ENCODE measurements around the gene EIF2B4.
"Not testable (repeated sequence)": the region's sequence is repeated elsewhere in the genome, so short reads cannot be mapped to it uniquely, and the experiment has no call there.

EIF2B4 gene

DNA sequence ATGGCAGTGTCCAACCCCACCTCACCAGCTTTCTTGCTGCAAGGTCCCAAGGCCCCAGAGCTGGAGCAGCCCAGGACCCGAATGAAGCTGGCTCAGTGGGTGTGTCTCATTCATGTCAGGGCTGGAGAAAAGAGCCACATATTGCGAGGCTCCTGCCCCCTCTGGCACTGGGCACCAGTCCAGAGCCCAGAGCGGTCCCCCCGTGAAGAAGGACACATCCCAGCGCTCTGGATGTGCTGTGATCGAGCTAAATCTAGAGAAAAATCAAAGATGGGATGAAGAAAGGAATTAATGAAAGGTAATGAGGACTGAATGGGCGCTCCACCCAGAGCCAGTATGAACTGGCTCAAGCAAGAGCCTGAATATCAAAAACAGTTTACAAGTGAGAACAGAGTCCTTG, 34.0 kb downstream of the EIF2B4 start:
- no peak for DNase-seq (ENCODE audit: low spot score)

DNA sequence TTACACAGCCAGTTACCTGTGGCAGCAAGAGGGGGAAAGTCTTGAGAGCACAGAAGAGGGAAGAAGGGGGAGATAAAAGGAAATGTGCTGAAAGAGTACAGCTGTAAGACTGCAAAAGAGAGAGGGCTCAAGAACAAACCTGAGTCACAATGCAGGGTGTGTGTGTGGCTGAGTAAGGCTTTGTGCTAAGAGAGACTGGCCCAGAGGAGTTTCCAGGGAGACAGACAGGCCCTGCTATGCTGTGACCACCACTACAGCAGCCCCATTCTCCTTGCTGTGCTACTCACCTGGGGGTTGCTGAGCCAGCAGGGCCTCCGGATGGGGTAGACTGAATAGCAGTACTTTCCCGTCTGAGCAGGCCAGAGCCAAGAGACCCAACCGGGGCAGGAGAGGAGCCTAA, 34.8 kb downstream of the EIF2B4 start:
- DNase-seq (ENCODE audit: low spot score), result no peak

DNA sequence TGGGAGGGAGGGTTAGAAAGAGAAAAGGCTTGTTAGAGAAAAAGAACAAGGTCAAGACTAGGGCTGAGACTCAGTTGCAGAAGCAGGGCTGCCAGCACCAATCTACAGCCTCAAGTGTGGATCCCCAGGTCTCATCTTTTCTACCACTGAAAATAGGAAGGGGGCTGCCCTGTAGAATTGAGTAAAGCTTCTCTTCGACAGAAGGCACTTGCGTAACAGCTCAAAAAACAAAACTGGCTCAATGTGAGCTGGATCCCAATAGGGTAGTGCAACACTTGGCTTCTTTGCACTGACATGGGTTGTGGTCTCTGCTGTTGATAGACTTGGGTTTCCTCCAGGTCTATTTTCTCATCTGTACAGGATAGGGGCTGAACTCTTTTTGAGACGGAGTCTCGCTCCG, 45.4 kb downstream of the EIF2B4 start:
- DNase-seq (ENCODE audit: low spot score), result no peak

DNA sequence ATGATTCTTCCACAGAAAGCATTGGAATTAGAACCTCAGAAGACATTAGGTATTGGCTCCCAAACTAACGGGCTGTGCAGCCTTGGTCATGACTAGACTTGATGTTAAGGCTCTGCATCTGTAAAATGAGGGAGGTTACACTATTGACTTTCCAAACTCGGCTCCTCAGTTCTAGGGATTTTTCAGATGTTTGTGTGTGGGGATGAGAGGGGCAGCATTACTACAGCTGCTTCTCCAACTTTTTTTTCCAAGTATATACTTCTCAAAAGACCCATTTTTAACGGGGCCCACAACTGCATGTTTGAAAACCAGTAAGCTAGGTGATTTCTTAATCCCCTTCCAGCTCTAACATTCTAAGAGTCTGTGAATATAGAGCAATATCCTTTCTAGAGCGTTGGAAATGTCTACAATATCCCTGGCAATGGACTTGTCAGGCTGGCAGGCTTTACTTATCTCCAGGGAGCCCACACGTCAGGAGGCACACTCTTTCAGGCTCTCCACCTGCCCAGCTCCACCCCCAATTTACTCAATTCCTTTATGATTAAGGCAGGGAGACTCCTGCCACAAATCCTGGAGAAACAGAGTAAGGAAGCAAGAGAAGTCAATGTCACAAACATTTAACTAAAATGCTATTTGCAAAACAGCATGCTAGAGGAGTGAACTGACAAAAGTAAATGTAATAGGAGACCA, 46.4 kb downstream of the EIF2B4 start:
- DNase-seq (ENCODE audit: low spot score), result peak; percentile 11

DNA sequence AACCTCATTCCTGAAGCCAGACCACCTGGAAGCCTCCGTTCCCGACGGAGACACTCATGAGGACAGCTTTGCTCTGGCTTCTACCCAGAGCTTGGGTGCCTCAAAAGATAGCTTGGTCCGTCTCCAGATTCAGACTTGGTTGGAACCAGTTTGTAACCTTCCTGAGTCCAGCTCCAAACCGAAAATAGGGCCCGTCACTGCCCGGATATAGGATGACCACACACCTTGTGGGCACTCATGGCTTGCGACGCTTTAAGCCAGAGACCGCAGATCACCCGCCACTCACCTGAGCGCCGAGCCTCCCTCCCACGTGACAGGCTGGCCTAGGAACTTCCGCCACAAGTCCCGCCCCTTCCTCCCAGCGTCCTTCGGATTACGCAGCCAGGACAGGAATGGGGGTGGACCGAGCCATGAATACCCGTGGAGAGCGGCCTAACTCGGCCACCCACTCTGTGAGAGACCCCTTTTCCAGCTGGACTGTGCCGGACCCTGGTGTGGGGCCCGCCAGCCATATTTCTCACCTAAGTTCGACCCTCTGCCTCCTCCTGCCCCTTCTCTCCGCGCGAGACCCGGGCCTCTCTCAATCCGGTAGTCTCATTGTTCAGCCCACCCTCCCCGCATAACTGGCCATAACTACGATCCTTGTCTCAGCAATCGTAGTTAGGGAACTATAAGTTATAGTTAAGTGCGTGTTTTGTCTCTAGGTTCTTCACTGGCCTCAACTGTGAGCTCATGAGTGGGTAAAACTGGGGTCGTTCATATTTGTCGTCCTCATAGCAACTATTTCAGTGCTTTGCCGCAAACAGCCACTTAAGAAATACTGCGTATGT, 47.2 kb downstream of the EIF2B4 start, which contains the start of gene MPV17:
MPV17 (minus strand) TSS at position 332 of the 830 bp plus-strand sequence. CDS start 580 bp downstream, outside the sequence.
- peak; percentile 92 for DNase-seq (ENCODE audit: low spot score)

DNA sequence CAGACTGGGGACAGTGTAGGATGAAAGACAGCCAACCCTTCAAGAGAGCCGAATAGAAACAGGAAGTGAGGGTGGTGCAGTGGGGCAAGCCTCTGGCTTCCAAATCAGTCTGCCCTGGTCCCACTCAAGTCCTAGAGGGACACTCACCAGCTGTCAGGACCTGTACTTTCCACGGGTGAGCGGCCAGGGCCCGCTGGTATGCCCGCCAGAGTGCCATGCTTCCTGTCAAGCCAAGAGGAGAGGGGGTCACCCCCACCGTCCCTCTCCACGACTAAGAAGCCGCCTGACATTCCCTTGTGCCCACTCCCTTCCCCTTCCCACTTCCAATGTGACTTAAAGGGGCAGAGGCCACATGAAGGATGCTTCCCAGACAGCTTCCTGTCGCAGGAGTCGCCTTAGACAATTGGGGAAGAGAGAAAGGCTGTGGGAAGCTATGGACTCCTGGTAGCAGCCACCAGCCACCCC, 47.8 kb downstream of the EIF2B4 start:
- DNase-seq (ENCODE audit: low spot score), result no peak

DNA sequence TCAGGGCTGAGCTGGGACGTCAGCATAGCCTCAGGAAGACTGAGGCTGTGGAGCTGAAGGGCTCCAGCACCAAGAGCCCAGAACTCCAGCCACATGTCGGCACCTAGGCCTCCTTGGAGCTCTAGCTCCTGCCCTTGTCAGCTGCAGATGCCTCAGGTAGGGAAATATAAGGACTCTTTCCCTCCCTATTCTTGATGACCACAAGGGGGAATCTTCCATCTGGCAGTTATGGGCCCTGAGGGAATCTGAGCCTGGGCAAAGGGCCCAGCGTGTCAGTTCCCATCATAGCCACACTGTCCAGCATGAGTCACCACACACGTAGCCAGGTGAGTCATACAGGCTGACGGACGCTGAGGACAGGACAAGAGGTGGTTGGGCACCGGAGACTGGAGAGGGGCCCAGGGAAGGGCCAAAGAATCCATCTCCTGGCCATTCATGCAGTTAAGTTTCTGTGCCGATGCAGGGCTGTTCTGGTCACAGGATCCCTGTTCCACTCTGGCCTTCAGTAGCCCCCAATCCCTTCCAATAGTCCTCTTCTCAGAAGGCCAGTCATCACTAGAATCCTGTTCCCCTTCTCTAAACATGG, 49.1 kb downstream of the EIF2B4 start:
- DNase-seq (ENCODE audit: low spot score), result no peak

DNA sequence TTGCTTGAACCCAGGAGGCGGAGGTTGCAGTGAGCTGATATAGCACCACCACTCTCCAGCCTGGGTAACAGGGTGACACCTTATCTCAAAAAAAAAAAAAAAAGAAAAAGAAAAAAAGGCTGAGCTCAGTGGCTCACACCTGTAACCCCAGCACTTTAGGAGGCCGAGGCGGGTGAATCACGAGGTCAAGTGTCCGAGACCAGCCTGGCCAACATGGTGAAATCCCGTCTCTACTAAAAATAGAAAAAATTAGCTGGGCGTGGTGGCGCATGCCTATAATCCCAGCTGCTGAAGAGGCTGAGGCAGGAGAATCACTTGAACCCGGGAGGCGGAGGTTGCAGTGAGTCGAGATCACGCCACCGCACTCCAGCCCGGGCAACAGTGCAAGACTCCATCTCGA, 50.3 kb downstream of the EIF2B4 start:
- DNase-seq (ENCODE audit: low spot score), result not testable (repeated sequence)

DNA sequence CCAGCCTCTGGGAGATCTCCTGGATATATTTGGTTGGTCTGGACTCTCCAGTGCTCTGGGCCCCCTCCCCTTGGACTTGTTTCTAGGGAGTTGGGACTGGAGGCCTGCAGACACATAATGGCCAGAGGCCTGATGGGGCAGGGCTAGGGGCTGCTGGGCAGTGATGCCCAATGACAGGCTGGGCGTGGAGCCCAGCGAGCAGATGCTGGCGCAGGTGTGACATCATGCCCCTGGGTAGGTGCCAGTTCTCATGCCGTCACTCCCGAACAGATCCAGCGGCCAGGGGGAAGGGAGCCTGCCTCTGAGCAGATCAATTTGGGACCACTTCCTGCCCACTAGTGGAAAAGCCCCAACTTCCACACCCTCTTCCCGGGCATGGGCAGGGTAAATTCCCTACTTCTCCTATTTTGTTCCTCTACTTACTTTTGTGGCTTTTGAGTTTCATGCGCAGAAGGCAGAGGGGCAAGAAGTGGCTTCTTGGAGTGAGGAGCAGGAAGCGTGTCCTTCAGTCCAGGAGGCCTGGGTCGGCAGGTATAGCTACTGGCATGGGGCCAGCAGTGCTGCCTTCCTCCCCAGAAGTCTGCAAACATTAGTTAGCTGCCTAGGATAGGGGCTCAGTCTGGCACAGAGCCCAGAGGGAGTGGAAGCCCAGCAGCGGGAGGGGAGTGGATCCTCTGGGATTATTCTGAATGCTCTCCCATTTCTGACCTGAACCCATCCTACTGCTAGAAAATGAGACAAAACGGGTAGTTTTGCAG, 53.3 kb downstream of the EIF2B4 start:
- DNase-seq (ENCODE audit: low spot score), result peak; percentile 58

DNA sequence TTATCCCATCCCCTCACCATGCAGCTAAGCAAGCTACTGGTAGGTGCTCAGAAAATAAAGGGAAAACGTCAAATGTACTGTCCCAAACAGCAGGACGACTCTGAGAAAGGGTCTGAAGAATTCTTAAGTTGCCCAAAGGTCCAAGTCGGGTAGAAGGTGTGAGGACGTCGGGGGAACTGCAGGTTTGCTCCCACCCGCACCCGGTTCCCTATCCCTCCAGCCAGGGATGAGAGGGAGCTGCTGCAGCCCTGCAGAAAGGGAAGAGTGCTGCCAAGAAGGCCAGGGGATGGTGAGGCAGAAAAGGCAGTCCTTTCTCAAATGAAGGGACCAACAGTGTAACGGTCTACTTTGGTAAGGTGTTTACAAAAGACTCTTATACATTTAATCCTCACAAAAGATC, 55.0 kb downstream of the EIF2B4 start:
- DNase-seq (ENCODE audit: low spot score), result no peak

DNA sequence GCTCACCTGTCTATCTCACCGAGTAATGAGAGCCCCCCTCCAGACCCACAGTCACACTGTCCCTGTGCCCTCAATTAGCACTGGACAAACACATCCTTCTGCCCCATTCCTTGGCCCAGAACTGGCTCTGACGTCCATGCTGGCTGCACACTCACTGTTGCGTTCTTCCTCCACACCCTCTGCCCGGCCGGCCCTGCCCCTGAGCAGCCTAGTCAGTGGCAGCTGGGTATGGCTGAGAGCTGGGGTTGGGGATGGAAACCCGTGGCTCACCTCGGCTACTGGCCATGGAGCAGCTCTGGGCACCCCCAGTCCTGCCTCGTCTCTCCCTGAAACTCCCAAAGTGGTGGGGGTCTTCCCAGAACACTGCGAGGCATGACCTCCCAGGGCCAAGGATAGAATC, 55.4 kb downstream of the EIF2B4 start:
- no peak for DNase-seq (ENCODE audit: low spot score)

All from putamen (tissue), 1 donor.